ENCODE results near the gene TULP1. TPM values are rescaled to one million over a fixed set of nuclear protein-coding genes. Genes with fewer than 3 reads are reported as not detected.

Gene TULP1
- total and polyA plus RNA-seq, 2 of the 13 experiments (the other 11 are each of a cell fraction or from before 2014, with no cell fraction given) = not detected

- TF ChIP-seq CREBL2 (CRISPR knock-in tag; IDR thresholded peaks at IDR 0.05; ENCODE audit: borderline replicate concordance) (no peak), ZNF562 (CRISPR knock-in tag; IDR thresholded peaks at IDR 0.05; ENCODE audit: borderline replicate concordance) (no peak), ZNF772 (CRISPR knock-in tag; IDR thresholded peaks at IDR 0.05) (peak; percentile 89), RAD51 (IDR thresholded peaks at IDR 0.05; ENCODE audit: borderline replicate concordance) (no peak), ZNF235 (CRISPR knock-in tag; IDR thresholded peaks at IDR 0.05; ENCODE audit: borderline replicate concordance) (peak; percentile 43; the same call in 1 of the 2 replicates), POLR2A (IDR thresholded peaks at IDR 0.05; ENCODE audit: insufficient read depth in 1 of 2, low read depth in 2 of 2, low read length in 2 of 2) (peak in 1 of 2 experiments; percentile 100; a peak in 2 of 4 replicates), KDM2A (CRISPR knock-in tag; IDR thresholded peaks at IDR 0.05; ENCODE audit: borderline replicate concordance, low read depth) (peak; percentile 89), PCBP2 (optimal IDR thresholded peaks at IDR 0.05; ENCODE audit: low read depth, low read length, poor library complexity, severe bottlenecking) (no peak), JARID2 (CRISPR knock-in tag; IDR thresholded peaks at IDR 0.05; ENCODE audit: insufficient replicate concordance) (peak; percentile 91), CCAR2 (optimal IDR thresholded peaks at IDR 0.05; ENCODE audit: low read depth, low read length) (no peak), CAMTA2 (CRISPR knock-in tag; IDR thresholded peaks at IDR 0.05; ENCODE audit: borderline replicate concordance) (peak; percentile 85; the same call in 1 of the 2 replicates), GATA4 (IDR thresholded peaks at IDR 0.05; ENCODE audit: borderline replicate concordance, low read depth) (peak; percentile 90; the same call in 1 of the 2 replicates), ZFAT (CRISPR knock-in tag; conservative IDR thresholded peaks at IDR 0.05) (peak; percentile 61), SRF (IDR thresholded peaks at IDR 0.05; ENCODE audit: low read depth, low read length) (0 out of 2 replicates have a peak, but pooled peaks have one; percentile 35), MAFK (conservative IDR thresholded peaks at IDR 0.05 in 1 of 2, IDR thresholded peaks at IDR 0.05 in 1 of 2; ENCODE audit: low read length in 2 of 2) (0 out of 4 replicates have a peak, but pooled peaks of 1 of the 2 experiments have one; percentile 0)
- TF ChIP-seq, protein P1, sequence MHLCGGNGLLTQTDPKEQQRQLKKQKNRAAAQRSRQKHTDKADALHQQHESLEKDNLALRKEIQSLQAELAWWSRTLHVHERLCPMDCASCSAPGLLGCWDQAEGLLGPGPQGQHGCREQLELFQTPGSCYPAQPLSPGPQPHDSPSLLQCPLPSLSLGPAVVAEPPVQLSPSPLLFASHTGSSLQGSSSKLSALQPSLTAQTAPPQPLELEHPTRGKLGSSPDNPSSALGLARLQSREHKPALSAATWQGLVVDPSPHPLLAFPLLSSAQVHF (CRISPR knock-in tag; IDR thresholded peaks at IDR 0.05) = peak; percentile 93; the same call in 1 of the 2 replicates
- TF ChIP-seq, protein P2, sequence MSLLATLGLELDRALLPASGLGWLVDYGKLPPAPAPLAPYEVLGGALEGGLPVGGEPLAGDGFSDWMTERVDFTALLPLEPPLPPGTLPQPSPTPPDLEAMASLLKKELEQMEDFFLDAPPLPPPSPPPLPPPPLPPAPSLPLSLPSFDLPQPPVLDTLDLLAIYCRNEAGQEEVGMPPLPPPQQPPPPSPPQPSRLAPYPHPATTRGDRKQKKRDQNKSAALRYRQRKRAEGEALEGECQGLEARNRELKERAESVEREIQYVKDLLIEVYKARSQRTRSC (CRISPR knock-in tag; IDR thresholded peaks at IDR 0.05; ENCODE audit: low read depth) = peak; percentile 58
- TF ChIP-seq, protein P3, sequence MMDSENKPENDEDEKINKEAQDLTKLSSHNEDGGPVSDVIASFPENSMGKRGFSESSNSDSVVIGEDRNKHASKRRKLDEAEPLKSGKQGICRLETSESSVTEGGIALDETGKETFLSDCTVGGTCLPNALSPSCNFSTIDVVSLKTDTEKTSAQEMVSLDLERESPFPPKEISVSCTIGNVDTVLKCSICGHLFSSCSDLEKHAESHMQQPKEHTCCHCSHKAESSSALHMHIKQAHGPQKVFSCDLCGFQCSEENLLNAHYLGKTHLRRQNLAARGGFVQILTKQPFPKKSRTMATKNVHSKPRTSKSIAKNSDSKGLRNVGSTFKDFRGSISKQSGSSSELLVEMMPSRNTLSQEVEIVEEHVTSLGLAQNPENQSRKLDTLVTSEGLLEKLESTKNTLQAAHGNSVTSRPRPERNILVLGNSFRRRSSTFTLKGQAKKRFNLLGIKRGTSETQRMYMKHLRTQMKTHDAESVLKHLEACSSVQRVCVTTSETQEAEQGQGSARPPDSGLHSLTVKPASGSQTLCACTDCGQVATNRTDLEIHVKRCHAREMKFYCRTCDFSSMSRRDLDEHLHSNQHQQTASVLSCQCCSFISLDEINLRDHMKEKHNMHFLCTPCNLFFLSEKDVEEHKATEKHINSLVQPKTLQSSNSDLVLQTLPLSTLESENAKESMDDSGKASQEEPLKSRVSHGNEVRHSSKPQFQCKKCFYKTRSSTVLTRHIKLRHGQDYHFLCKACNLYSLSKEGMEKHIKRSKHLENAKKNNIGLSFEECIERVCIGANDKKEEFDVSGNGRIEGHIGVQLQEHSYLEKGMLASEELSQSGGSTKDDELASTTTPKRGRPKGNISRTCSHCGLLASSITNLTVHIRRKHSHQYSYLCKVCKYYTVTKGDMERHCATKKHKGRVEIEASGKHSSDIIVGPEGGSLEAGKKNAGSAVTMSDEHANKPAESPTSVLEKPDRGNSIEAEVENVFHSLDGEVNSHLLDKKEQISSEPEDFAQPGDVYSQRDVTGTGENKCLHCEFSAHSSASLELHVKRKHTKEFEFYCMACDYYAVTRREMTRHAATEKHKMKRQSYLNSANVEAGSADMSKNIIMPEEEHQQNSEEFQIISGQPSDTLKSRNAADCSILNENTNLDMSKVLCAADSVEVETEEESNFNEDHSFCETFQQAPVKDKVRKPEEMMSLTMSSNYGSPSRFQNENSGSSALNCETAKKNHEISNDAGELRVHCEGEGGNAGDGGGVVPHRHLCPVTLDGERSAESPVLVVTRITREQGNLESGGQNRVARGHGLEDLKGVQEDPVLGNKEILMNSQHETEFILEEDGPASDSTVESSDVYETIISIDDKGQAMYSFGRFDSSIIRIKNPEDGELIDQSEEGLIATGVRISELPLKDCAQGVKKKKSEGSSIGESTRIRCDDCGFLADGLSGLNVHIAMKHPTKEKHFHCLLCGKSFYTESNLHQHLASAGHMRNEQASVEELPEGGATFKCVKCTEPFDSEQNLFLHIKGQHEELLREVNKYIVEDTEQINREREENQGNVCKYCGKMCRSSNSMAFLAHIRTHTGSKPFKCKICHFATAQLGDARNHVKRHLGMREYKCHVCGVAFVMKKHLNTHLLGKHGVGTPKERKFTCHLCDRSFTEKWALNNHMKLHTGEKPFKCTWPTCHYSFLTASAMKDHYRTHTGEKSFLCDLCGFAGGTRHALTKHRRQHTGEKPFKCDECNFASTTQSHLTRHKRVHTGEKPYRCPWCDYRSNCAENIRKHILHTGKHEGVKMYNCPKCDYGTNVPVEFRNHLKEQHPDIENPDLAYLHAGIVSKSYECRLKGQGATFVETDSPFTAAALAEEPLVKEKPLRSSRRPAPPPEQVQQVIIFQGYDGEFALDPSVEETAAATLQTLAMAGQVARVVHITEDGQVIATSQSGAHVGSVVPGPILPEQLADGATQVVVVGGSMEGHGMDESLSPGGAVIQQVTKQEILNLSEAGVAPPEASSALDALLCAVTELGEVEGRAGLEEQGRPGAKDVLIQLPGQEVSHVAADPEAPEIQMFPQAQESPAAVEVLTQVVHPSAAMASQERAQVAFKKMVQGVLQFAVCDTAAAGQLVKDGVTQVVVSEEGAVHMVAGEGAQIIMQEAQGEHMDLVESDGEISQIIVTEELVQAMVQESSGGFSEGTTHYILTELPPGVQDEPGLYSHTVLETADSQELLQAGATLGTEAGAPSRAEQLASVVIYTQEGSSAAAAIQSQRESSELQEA (CRISPR knock-in tag; IDR thresholded peaks at IDR 0.05; ENCODE audit: not compliant biosample characterization) = peak; percentile 77
These were observed 44.3 kb downstream of the TULP1 start, which contains the start of gene RPL10A (continued) for GRCh38 chr6:35468181-35468979.
